HepG2 (cell line): ENCODE results near the gene GLE1. TPM values are rescaled to one million over a fixed set of nuclear protein-coding genes. Genes with fewer than 3 reads are reported as not detected.

Experiments
- ATAC-seq: fragments of 200-7000 bp; cut with Tn5 transposase; 3 replicates; pipeline ENCODE4 v1.9.1; 2020; ENCODE audit warnings: mild to moderate bottlenecking, moderate library complexity
- BruUV-seq: library from RNA; stranded (reverse); fragments of 400-500 nt; replicated peaks from 2 replicates; lab custom pipeline; 2021; lab: Mats Ljungman, UMichigan
- CTCF ChIA-PET: fragments of 300-600 bp; formaldehyde crosslinking; extraction: SDS; loops from one replicate; lab custom pipeline; 2021; ENCODE audit warnings: low total read pairs, inconsistent platforms, low intra/inter-chr PET ratio; lab: Yijun Ruan, JAX
- POLR2A ChIA-PET: fragments of 350-600 bp; sonication (Branson Sonifier 250); formaldehyde crosslinking; loops from one replicate; lab custom pipeline; 2020; ENCODE audit warnings: antibody characterized with exemption, inconsistent platforms; lab: Yijun Ruan, JAX
- DNase-seq: peaks from one replicate; pipeline ENCODE4 v3.0.0-alpha.2; 2015; ENCODE audit warnings: low spot score
- FAIRE-seq: peaks from 3 replicates; lab custom pipeline; 2011; peaks lifted over from hg19 to GRCh38; lab: Jason Lieb, UNC
- H2AFZ ChIP-seq: one replicate; pipeline ENCODE4 v1.6.1; 2011; ENCODE audit warnings: low read length, inconsistent platforms
- H3K27ac ChIP-seq: fragments of 300-600 bp; 3 replicates; pipeline ENCODE4 v1.8.0; 2011; ENCODE audit warnings: mixed run types, mild to moderate bottlenecking, mixed read lengths, low read length, inconsistent platforms; ENCODE audit not compliant: insufficient read depth; ENCODE audit errors: extremely low read length
- H3K27me3 ChIP-seq, 2 experiments: fragments of 200-600 bp in 1 of 2; 2 replicates in 1 of 2; 3 replicates in 1 of 2; pipeline versions ENCODE4 v1.6.0 to v1.8.0; 2011; ENCODE audit warnings: low read length in 2 of 2, mild to moderate bottlenecking in 2 of 2, moderate library complexity in 2 of 2, inconsistent platforms in 1 of 2; ENCODE audit not compliant: insufficient read depth in 2 of 2, control insufficient read depth in 1 of 2
- H3K36me3 ChIP-seq, 2 experiments: fragments of 200-600 bp in 1 of 2; replicated peaks in 1 of 2; 2 replicates in 1 of 2; 3 replicates in 1 of 2; pipeline versions ENCODE4 v1.5.1 to v1.8.0; 2011; ENCODE audit warnings: low read length in 2 of 2, inconsistent platforms in 1 of 2; ENCODE audit not compliant: insufficient read depth in 2 of 2, control insufficient read depth in 1 of 2
- H3K4me1 ChIP-seq: 2 replicates; pipeline ENCODE4 v1.5.1; 2012; ENCODE audit warnings: low read length, inconsistent platforms; ENCODE audit not compliant: insufficient read depth
- H3K4me2 ChIP-seq: 2 replicates; pipeline ENCODE4 v1.6.0; 2011; ENCODE audit warnings: low read depth, low read length, inconsistent platforms
- H3K4me3 ChIP-seq, 3 experiments: fragments of 200-600 bp in 1 of 3; sonication (generic), shearing (Covaris generic) in 1 of 3; replicated peaks in 1 of 3; 2 replicates each; pipeline ENCODE4 v1.5.1; 2011 to 2016; ENCODE audit warnings: low read length in 3 of 3, inconsistent platforms in 2 of 3, low read depth in 2 of 3, mild to moderate bottlenecking in 2 of 3, control low read depth in 1 of 3, mixed read lengths in 1 of 3; ENCODE audit not compliant: insufficient read depth in 1 of 3
- H3K79me2 ChIP-seq: one replicate; pipeline ENCODE4 v1.6.1; 2011; ENCODE audit warnings: low read length, inconsistent platforms; ENCODE audit not compliant: insufficient read depth
- H3K9ac ChIP-seq: 2 replicates; pipeline ENCODE4 v1.6.0; 2011; ENCODE audit warnings: mild to moderate bottlenecking, low read depth, low read length, inconsistent platforms; ENCODE audit not compliant: insufficient read depth
- H3K9me3 ChIP-seq: 2 replicates; pipeline ENCODE4 v1.5.1; 2012; ENCODE audit warnings: mild to moderate bottlenecking, low read length
- H4K20me1 ChIP-seq: 2 replicates; pipeline ENCODE4 v1.6.0; 2011; ENCODE audit warnings: inconsistent platforms, mild to moderate bottlenecking, low read length, moderate library complexity; ENCODE audit not compliant: insufficient read depth
- AHDC1 ChIP-seq: sonication (generic); formaldehyde crosslinking; IDR thresholded peaks from 2 replicates; pipeline ENCODE4 v1.5.1; 2020; ENCODE audit warnings: mild to moderate bottlenecking, missing genetic modification reagents, borderline replicate concordance
- ATF2 ChIP-seq: sonication (generic); formaldehyde crosslinking; IDR thresholded peaks from 2 replicates; pipeline ENCODE4 v1.4.0; 2020; ENCODE audit warnings: missing genetic modification reagents
- BCL6 ChIP-seq: IDR thresholded peaks from 2 replicates; pipeline ENCODE4 v1.6.1; 2016; ENCODE audit warnings: missing genetic modification reagents, missing compliant biosample characterization
- CREBL2 ChIP-seq: sonication (generic); formaldehyde crosslinking; IDR thresholded peaks from 2 replicates; pipeline ENCODE4 v1.8.1; 2023; ENCODE audit warnings: missing genetic modification reagents, mild to moderate bottlenecking, borderline replicate concordance
- FIP1L1 ChIP-seq: fragments of 200-400 bp; formaldehyde crosslinking; IDR thresholded peaks from 2 replicates; pipeline ENCODE4 v1.6.1; 2018; ENCODE audit warnings: low read depth, mild to moderate bottlenecking, low read length, moderate library complexity, borderline replicate concordance; ENCODE audit not compliant: insufficient read depth
- HNRNPLL ChIP-seq: fragments of 200-400 bp; formaldehyde crosslinking; IDR thresholded peaks from 2 replicates; pipeline ENCODE4 v1.6.1; 2017; ENCODE audit warnings: mild to moderate bottlenecking, low read depth, low read length; ENCODE audit not compliant: poor library complexity, severe bottlenecking
- KDM4B ChIP-seq: sonication (generic); formaldehyde crosslinking; IDR thresholded peaks from 2 replicates; pipeline ENCODE4 v1.4.0; 2020; ENCODE audit warnings: missing genetic modification reagents
- NFE2L2 ChIP-seq: fragments of 150-350 bp; IDR thresholded peaks from 2 replicates; pipeline ENCODE4 v1.6.1; 2014; ENCODE audit warnings: low read length
- PAF1 ChIP-seq: IDR thresholded peaks from 2 replicates; pipeline ENCODE4 v1.6.1; 2016; ENCODE audit warnings: missing genetic modification reagents, missing compliant biosample characterization
- SATB2 ChIP-seq: sonication (generic); formaldehyde crosslinking; IDR thresholded peaks from 2 replicates; pipeline ENCODE4 v1.5.0; 2020; ENCODE audit warnings: missing genetic modification reagents
- SMAD9 ChIP-seq: sonication (generic); formaldehyde crosslinking; IDR thresholded peaks from 2 replicates; pipeline ENCODE4 v1.5.1; 2020; ENCODE audit warnings: mild to moderate bottlenecking, missing genetic modification reagents
- SOX6 ChIP-seq, 2 experiments: fragments of 450-650 bp in 1 of 2; sonication (generic) in 1 of 2; formaldehyde crosslinking in 1 of 2; IDR thresholded peaks; 2 replicates each; pipeline versions ENCODE4 v1.4.0 to v1.6.1; 2017 to 2020; ENCODE audit warnings: antibody characterized with exemption in 1 of 2, mild to moderate bottlenecking in 1 of 2, missing genetic modification reagents in 1 of 2
- THAP8 ChIP-seq: sonication (generic); formaldehyde crosslinking; IDR thresholded peaks from 2 replicates; pipeline ENCODE4 v1.5.1; 2020; ENCODE audit warnings: missing genetic modification reagents, mild to moderate bottlenecking, borderline replicate concordance
- XRCC5 ChIP-seq: fragments of 200-400 bp; formaldehyde crosslinking; optimal IDR thresholded peaks from 2 replicates; pipeline ENCODE3; 2017; ENCODE audit warnings: mild to moderate bottlenecking, low read length
- ZBTB7A ChIP-seq: sonication (generic); formaldehyde crosslinking; IDR thresholded peaks from 2 replicates; pipeline ENCODE4 v1.8.0; 2022; ENCODE audit warnings: mild to moderate bottlenecking, missing genetic modification reagents
- ZNF530 ChIP-seq: sonication (generic); formaldehyde crosslinking; IDR thresholded peaks from 2 replicates; pipeline ENCODE4 v1.5.0; 2020; ENCODE audit warnings: low read depth, mild to moderate bottlenecking, missing genetic modification reagents
- ZNF552 ChIP-seq: sonication (generic); formaldehyde crosslinking; IDR thresholded peaks from 2 replicates; pipeline ENCODE4 v1.9.0; 2022; ENCODE audit warnings: missing genetic modification reagents, mild to moderate bottlenecking, borderline replicate concordance
- ZNF616 ChIP-seq: sonication (generic); formaldehyde crosslinking; IDR thresholded peaks from 2 replicates; pipeline ENCODE4 v1.5.0; 2020; ENCODE audit warnings: low read depth, mild to moderate bottlenecking, missing genetic modification reagents
- WGBS: methylation state at CpG from one replicate; pipeline ENCODE4 v1.1.6; 2017; ENCODE audit warnings: low lambda C conversion rate; 5-methylcytosine and 5-hydroxymethylcytosine counted together
- in situ Hi-C: cut with HindIII; loops from 2 replicates; pipeline ENCODE4 v1.10.0; 2017; ENCODE audit warnings: low pct_unique_long_range_greater_than_20kb; ENCODE audit not compliant: extremely low pct_ligation_motif_present
- intact Hi-C: fragments of 100-400 bp; cut with micrococcal nuclease; formaldehyde crosslinking; loops from one replicate; pipeline ENCODE4 v1.10.0; 2022; ENCODE audit not compliant: unreplicated experiment
- polyA plus RNA-seq, 8 experiments: library from polyadenylated mRNA; depleted of rRNA in 3 of 8; stranded (reverse) in 7 of 8; unstranded in 1 of 8; fragments of >200 nt; fragmentation: Illumina TruSeq in 4 of 8; extraction: Trizol in 4 of 8; gene quantifications; 2 replicates each; pipeline versions ENCODE4 v1.2.1 to v1.2.3, GENCODE V29; 2011 to 2016; ENCODE audit warnings: low read depth in 4 of 8, missing spikeins in 1 of 8, mixed read lengths in 1 of 8; ENCODE audit not compliant: insufficient read depth in 1 of 8
- total RNA-seq, 5 experiments: library from RNA; depleted of rRNA; stranded (reverse); fragments of >200 nt; fragmentation: Illumina TruSeq; extraction: Trizol; gene quantifications; 2 replicates each; pipeline ENCODE4 v1.2.3, GENCODE V29; 2016; ENCODE audit warnings: low read depth in 1 of 5

Gene GLE1
- total and polyA plus RNA-seq, 2 of the 13 experiments (the other 11 are each of a cell fraction or from before 2014, with no cell fraction given): 14.7 to 28.8 TPM

- H3K9me3 ChIP-seq: no peaks in the 10 kb centered on the region
- no peaks in the 10 kb centered on the region for H4K20me1 ChIP-seq
- POLR2A ChIA-PET: no interaction called here
- no peak overlapping the region for H3K4me2 ChIP-seq
- DNase-seq (no peak), FAIRE-seq (no peak), ATAC-seq (no peak)
- no peaks in the 10 kb centered on the region for H3K27me3 ChIP-seq
- no peaks in the 10 kb centered on the region for H3K79me2 ChIP-seq
- BruUV-seq: no TSS peak
- no peak overlapping the region for H3K4me3 ChIP-seq
- 91% methylated on average over 5 of the region's 5 CpGs for WGBS
- intact Hi-C loops (no loop called here), in situ Hi-C loops (no loop called here)
- peaks cover 6 to 30% of the 10 kb centered on the region in 2 experiments; a peak in 3 of 5 replicates for H3K36me3 ChIP-seq
- H3K27ac ChIP-seq: no peak overlapping the region
- H3K9ac ChIP-seq: no peak overlapping the region
- H3K4me1 ChIP-seq: no peaks in the 10 kb centered on the region
- CTCF ChIA-PET: no interaction called here
- H2AFZ ChIP-seq: no peak overlapping the region
- no peak for TF ChIP-seq PAF1 (CRISPR knock-in tag)
- TF ChIP-seq SOX6 (IDR thresholded peaks at IDR 0.05): no peak
- no peak for TF ChIP-seq SOX6 (CRISPR knock-in tag; IDR thresholded peaks at IDR 0.05)
- TF ChIP-seq BCL6: no peak
- TF ChIP-seq SATB2 (CRISPR knock-in tag): no peak
- TF ChIP-seq AHDC1: no peak
- no peak for TF ChIP-seq XRCC5
- no peak for TF ChIP-seq FIP1L1
- TF ChIP-seq CREBL2 (CRISPR knock-in tag): no peak
- no peak for TF ChIP-seq KDM4B (CRISPR knock-in tag)
- TF ChIP-seq ZNF616 (CRISPR knock-in tag): no peak
- TF ChIP-seq ZBTB7A (CRISPR knock-in tag): no peak
- TF ChIP-seq HNRNPLL: no peak
- no peak for TF ChIP-seq SMAD9 (CRISPR knock-in tag)
- no peak for TF ChIP-seq ATF2 (CRISPR knock-in tag)
- no peak for TF ChIP-seq ZNF552 (CRISPR knock-in tag)
- TF ChIP-seq ZNF530 (CRISPR knock-in tag): no peak
- no peak for TF ChIP-seq THAP8 (CRISPR knock-in tag)
- no peak for TF ChIP-seq NFE2L2
Observed at GRCh38 chr9:128470560-128470959, 34.0 kb upstream of the GLE1 start.
